ENCODE data around the gene PIM1. TPM values are rescaled to one million over a fixed set of nuclear protein-coding genes. Genes with fewer than 3 reads are reported as not detected.

The PIM1 gene
- 10 to 100 TPM in 7 of 9 donors, 1 to 10 TPM in 2; 2.8 to 36.6 (median 19.8) TPM for total RNA-seq
- polyA plus RNA-seq = 10 to 100 TPM; 10.6 to 31.2 (median 12.3) TPM
- long read RNA-seq, donor 1, partial matches to known transcripts = 0 of 4 reads
- long read RNA-seq, donor 1, other reads (novel, unspliced or antisense) = 0 of 4 reads
- long read RNA-seq, donor 2, partial matches to known transcripts = 0 of 2 reads
- long read RNA-seq, donor 2, other reads (novel, unspliced or antisense) = 0 of 2 reads
- long read RNA-seq, donor 3 = 0 reads
- long read RNA-seq, donor 4, transcript PIM1-201 (6 exons, 2,650 nt) = major isoform, 6 of 8 reads
- long read RNA-seq, donor 4, partial matches to known transcripts = 2 of 8 reads
- long read RNA-seq, donor 4, other reads (novel, unspliced or antisense) = 0 of 8 reads
- long read RNA-seq, donor 5, transcript PIM1-201 (6 exons, 2,650 nt) = major isoform, 30 of 40 reads
- long read RNA-seq, donor 5, partial matches to known transcripts = 1 of 40 reads
- long read RNA-seq, donor 5, other reads (novel, unspliced or antisense) = 9 of 40 reads
- long read RNA-seq, donor 6, transcript PIM1-201 (6 exons, 2,650 nt) = major isoform, 6 of 7 reads
- long read RNA-seq, donor 6, partial matches to known transcripts = 0 of 7 reads
- long read RNA-seq, donor 6, other reads (novel, unspliced or antisense) = 1 of 7 reads
- long read RNA-seq, donor 7, transcript PIM1-201 (6 exons, 2,650 nt) = major isoform, 5 of 5 reads
- long read RNA-seq, donor 7, partial matches to known transcripts = 0 of 5 reads
- long read RNA-seq, donor 7, other reads (novel, unspliced or antisense) = 0 of 5 reads
- long read RNA-seq, donor 8, partial matches to known transcripts = 0 of 1 reads
- long read RNA-seq, donor 8, other reads (novel, unspliced or antisense) = 0 of 1 reads
- long read RNA-seq, donor 9, partial matches to known transcripts = 0 of 3 reads
- long read RNA-seq, donor 9, other reads (novel, unspliced or antisense) = 0 of 3 reads
- long read RNA-seq, donor 10, partial matches to known transcripts = 0 of 4 reads
- long read RNA-seq, donor 10, other reads (novel, unspliced or antisense) = 0 of 4 reads

DNA sequence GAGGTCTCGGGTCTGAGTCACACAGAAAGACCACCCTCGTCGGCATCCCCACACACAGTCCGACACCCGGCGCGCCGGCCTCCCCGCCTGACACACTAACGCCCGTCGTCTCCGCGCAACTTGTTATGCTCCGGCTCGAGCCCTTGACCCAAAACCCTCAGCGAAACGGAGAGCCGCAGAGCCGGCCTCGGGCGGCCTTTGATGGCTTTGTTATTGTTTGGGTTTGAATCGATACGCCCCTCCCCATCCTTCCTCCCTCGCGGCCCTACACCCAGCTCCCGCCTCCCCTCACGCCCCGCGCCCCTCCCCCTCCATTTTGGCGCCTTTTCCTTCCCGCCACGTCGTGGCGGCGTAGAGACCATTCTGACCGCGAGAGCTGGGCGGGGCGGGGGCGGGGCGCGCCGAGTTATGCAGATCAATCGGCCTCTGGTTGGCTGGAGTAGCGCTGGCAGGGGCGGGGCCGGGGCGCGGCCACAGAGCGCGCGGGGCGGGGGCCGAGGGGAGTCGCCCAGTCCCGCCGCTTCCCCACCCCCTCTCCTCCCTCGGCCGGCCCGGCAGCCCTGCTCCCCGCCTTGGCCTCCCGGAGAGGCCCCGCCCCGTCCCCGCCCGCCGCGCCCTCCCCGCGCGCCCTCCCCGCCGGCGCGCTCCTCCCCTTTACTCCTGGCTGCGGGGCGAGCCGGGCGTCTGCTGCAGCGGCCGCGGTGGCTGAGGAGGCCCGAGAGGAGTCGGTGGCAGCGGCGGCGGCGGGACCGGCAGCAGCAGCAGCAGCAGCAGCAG, at the start of gene PIM1:
TSS of gene PIM1 (plus strand) at position 657 of the 777 bp plus-strand sequence. CDS start 424 bp downstream, outside the sequence.
- peak within 1 kb of the TSS; percentile 88 to 98 (median 95) for H3K27ac ChIP-seq
- DNase-seq = peak; percentile 99 to 100 (median 99)
- no peaks in the 10 kb centered on the region for H3K27me3 ChIP-seq
- peaks cover 0 to 27% of the 10 kb centered on the region in 2 donors for H3K36me3 ChIP-seq (replicated peaks in 1 of 2)
- peak; percentile 77 to 93 for TF ChIP-seq POLR2A (IDR thresholded peaks at IDR 0.05)
- TF ChIP-seq, protein P1, sequence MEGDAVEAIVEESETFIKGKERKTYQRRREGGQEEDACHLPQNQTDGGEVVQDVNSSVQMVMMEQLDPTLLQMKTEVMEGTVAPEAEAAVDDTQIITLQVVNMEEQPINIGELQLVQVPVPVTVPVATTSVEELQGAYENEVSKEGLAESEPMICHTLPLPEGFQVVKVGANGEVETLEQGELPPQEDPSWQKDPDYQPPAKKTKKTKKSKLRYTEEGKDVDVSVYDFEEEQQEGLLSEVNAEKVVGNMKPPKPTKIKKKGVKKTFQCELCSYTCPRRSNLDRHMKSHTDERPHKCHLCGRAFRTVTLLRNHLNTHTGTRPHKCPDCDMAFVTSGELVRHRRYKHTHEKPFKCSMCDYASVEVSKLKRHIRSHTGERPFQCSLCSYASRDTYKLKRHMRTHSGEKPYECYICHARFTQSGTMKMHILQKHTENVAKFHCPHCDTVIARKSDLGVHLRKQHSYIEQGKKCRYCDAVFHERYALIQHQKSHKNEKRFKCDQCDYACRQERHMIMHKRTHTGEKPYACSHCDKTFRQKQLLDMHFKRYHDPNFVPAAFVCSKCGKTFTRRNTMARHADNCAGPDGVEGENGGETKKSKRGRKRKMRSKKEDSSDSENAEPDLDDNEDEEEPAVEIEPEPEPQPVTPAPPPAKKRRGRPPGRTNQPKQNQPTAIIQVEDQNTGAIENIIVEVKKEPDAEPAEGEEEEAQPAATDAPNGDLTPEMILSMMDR (IDR thresholded peaks at IDR 0.05) = no peak
- H3K9me3 ChIP-seq (replicated peaks in 1 of 3) = no peaks in the 10 kb centered on the region
- H3K4me3 ChIP-seq = peak within 1 kb of the TSS; percentile 79 to 96 (median 88)
- H3K4me1 ChIP-seq (replicated peaks in 1 of 2) = peaks cover 21 to 27% of the 10 kb centered on the region in 2 donors
- intact Hi-C loops (cut with DNase I) = loop anchor here (5.0 to 10.0 kb wide), 2 partner anchors 112 to 145 kb away; no protein-coding TSS in a partner anchor
- WGBS, 4 donors = 0 to 1% (median 0%) methylated on average over 7 to 90 of the region's 90 CpGs

DNA sequence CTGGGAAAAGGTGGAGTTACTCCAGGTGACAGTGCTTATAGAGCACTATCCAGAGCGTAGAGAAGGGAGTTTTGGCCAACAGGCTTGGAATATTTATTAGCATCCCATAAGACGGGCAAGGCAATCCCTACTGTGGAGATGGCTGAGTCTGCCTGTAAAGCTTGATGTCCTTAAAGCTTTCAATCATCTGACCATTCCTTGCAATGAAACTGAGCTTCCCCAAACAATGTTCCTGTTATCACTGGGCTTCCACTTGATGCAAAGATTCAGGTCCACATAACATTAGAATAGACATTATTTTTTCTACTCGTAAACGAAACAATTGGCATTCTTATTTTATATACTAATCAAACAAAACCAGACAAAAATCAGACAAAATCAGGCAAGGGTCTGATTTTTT, 48.4 kb upstream of the PIM1 start:
- Histone ChIP-seq H3K27me3 (no peaks in the 10 kb centered on the region), H3K4me1 (replicated peaks in 1 of 2) (peaks cover 0 to 4% of the 10 kb centered on the region in 2 donors), H3K4me3 (no peak overlapping the region), H3K27ac (no peak overlapping the region), H3K36me3 (replicated peaks in 1 of 2) (no peaks in the 10 kb centered on the region), H3K9me3 (replicated peaks in 1 of 3) (no peaks in the 10 kb centered on the region)
- intact Hi-C loops (cut with DNase I) = loop anchor here in 1 of 2 donors (10.0 kb wide), 1 partner anchor 67 kb away; no protein-coding TSS in a partner anchor
- no peak for DNase-seq
- TF ChIP-seq POLR2A (IDR thresholded peaks at IDR 0.05) = no peak
- TF ChIP-seq, protein P1 (IDR thresholded peaks at IDR 0.05) = no peak
- 71 to 98% (median 92%) methylated on average over 4 of the region's 4 CpGs for WGBS, 4 donors

DNA sequence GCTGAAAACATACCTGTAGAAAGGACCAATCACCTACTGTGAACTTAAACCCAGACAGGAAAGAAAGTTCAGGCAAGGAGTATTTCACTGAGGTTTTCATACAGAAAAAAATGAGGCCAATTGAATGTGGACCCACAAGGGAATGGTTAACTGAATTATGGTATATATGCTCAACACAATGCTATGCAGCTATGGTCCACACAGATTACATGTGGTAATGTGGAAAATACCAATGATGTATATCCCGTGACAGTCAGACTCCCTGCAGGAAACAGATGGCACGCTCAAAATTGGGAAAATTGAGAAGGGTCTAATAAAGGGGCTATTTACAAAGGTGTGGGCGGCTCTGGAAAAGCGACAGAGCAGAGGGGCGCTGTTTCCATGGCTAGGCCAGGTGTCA, 47.1 kb upstream of the PIM1 start:
- no peaks in the 10 kb centered on the region for H3K9me3 ChIP-seq (replicated peaks in 1 of 3)
- H3K27ac ChIP-seq = no peak overlapping the region
- 92 to 96% (median 95%) methylated on average over 5 of the region's 5 CpGs for WGBS, 4 donors
- no peaks in the 10 kb centered on the region for H3K36me3 ChIP-seq (replicated peaks in 1 of 2)
- H3K4me1 ChIP-seq (replicated peaks in 1 of 2) = peaks cover 0 to 4% of the 10 kb centered on the region in 2 donors
- no peak for DNase-seq
- TF ChIP-seq POLR2A (IDR thresholded peaks at IDR 0.05) = no peak
- TF ChIP-seq, protein P1 (IDR thresholded peaks at IDR 0.05) = no peak
- no peaks in the 10 kb centered on the region for H3K27me3 ChIP-seq
- intact Hi-C loops (cut with DNase I) = loop anchor here in 1 of 2 donors (10.0 kb wide), 1 partner anchor 68 kb away; no protein-coding TSS in a partner anchor
- no peak overlapping the region for H3K4me3 ChIP-seq
